PC-3 (cell line): ENCODE data around the gene ADCY5. TPM values are rescaled to one million over a fixed set of nuclear protein-coding genes. Genes with fewer than 3 reads are reported as not detected.

Experiments
- ATAC-seq: fragments of 200-7000 bp; cut with Tn5 transposase; 2 replicates; pipeline ENCODE4 v1.9.1; 2020; ENCODE audit warnings: mild to moderate bottlenecking, moderate library complexity
- BruUV-seq: library from RNA; stranded (reverse); fragments of 400-500 nt; replicated peaks from 2 replicates; lab custom pipeline; 2021; lab: Mats Ljungman, UMichigan
- CTCF ChIA-PET: fragments of 300-600 bp; sonication (Branson Sonifier 250); formaldehyde crosslinking; loops from one replicate; lab custom pipeline; 2022; ENCODE audit warnings: antibody characterized with exemption; lab: Charles Lee
- POLR2A ChIA-PET: fragments of 300-600 bp; sonication (Branson Sonifier 250); formaldehyde crosslinking; loops from one replicate; lab custom pipeline; 2022; ENCODE audit warnings: antibody characterized with exemption; ENCODE audit not compliant: unreplicated experiment; lab: Charles Lee
- DNase-seq: peaks from one replicate; pipeline ENCODE4 v3.0.0-alpha.2; 2015
- H2AFZ ChIP-seq: fragments of 300-600 bp; sonication (generic); 2 replicates; pipeline ENCODE4 v1.6.0; 2016; ENCODE audit warnings: antibody characterized with exemption, low read length
- H3F3A ChIP-seq: fragments of 300-600 bp; sonication (generic); one replicate; pipeline ENCODE4 v1.6.0; 2017; ENCODE audit warnings: antibody characterized with exemption, low read length, control low read depth, mild to moderate bottlenecking; ENCODE audit not compliant: unreplicated experiment
- H3K27ac ChIP-seq: fragments of 300-600 bp; sonication (generic); 2 replicates; pipeline ENCODE4 v1.5.1; 2016; ENCODE audit warnings: mild to moderate bottlenecking, low read length
- H3K27me3 ChIP-seq: fragments of 300-600 bp; sonication (generic); 2 replicates; pipeline ENCODE4 v1.6.1; 2016; ENCODE audit warnings: low read length, mixed read lengths
- H3K36me3 ChIP-seq: fragments of 300-600 bp; sonication (generic); 2 replicates; pipeline ENCODE4 v1.6.1; 2016; ENCODE audit warnings: low read depth, mixed run types, low read length, mixed read lengths
- H3K4me1 ChIP-seq: fragments of 300-600 bp; sonication (generic); 2 replicates; pipeline ENCODE4 v1.5.1; 2016; ENCODE audit warnings: low read length; ENCODE audit not compliant: insufficient read depth
- H3K4me2 ChIP-seq: fragments of 300-600 bp; sonication (generic); 2 replicates; pipeline ENCODE4 v1.6.0; 2016; ENCODE audit warnings: low read length
- H3K4me3 ChIP-seq: fragments of 300-600 bp; sonication (generic); 2 replicates; pipeline ENCODE4 v1.5.1; 2016; ENCODE audit warnings: mild to moderate bottlenecking, low read length, mixed read lengths
- H3K79me2 ChIP-seq: fragments of 300-600 bp; sonication (generic); 2 replicates; pipeline ENCODE4 v1.6.1; 2017; ENCODE audit warnings: low read length, mixed read lengths
- H3K9ac ChIP-seq: fragments of 300-600 bp; sonication (generic); 2 replicates; pipeline ENCODE4 v1.6.0; 2016; ENCODE audit warnings: mild to moderate bottlenecking, low read length
- H3K9me2 ChIP-seq: fragments of 300-600 bp; sonication (generic); replicated peaks from 2 replicates; pipeline ENCODE4 v1.6.1; 2016; ENCODE audit warnings: mixed run types, low read length, mixed read lengths
- H3K9me3 ChIP-seq: fragments of 300-600 bp; sonication (generic); 2 replicates; pipeline ENCODE4 v1.6.1; 2016; ENCODE audit warnings: low read length, mixed read lengths
- H4K20me1 ChIP-seq: fragments of 300-600 bp; sonication (generic); 2 replicates; pipeline ENCODE4 v1.6.1; 2016; ENCODE audit warnings: low read length, mixed read lengths
- EZH2 ChIP-seq: fragments of 300-600 bp; sonication (generic); IDR thresholded peaks from one replicate; pipeline ENCODE4 v1.6.1; 2017; ENCODE audit warnings: antibody characterized with exemption, mild to moderate bottlenecking, low read length; ENCODE audit not compliant: unreplicated experiment
- EZH2phosphoT487 ChIP-seq: fragments of 300-600 bp; sonication (generic); IDR thresholded peaks from 2 replicates; pipeline ENCODE4 v1.6.1; 2018; ENCODE audit warnings: mild to moderate bottlenecking, antibody characterized with exemption, low read length, borderline replicate concordance
- intact Hi-C: fragments of 100-400 bp; cut with micrococcal nuclease; formaldehyde crosslinking; loops from 2 replicates; pipeline ENCODE4 v1.9.0; 2023
- total RNA-seq: library from RNA; depleted of rRNA; stranded (reverse); fragments of >200 nt; gene quantifications from 2 replicates; pipeline ENCODE4 v1.2.3, GENCODE V29; 2014
- TF ChIP-seq, protein P1 (sequence below): fragments of 300-600 bp; sonication (generic); conservative IDR thresholded peaks from 2 replicates; pipeline ENCODE4 v1.5.1; 2017; ENCODE audit warnings: antibody characterized with exemption, low read depth, mild to moderate bottlenecking, low read length

ADCY5 gene
- total RNA-seq, 1 experiment from 2014 or later = not detected

DNA sequence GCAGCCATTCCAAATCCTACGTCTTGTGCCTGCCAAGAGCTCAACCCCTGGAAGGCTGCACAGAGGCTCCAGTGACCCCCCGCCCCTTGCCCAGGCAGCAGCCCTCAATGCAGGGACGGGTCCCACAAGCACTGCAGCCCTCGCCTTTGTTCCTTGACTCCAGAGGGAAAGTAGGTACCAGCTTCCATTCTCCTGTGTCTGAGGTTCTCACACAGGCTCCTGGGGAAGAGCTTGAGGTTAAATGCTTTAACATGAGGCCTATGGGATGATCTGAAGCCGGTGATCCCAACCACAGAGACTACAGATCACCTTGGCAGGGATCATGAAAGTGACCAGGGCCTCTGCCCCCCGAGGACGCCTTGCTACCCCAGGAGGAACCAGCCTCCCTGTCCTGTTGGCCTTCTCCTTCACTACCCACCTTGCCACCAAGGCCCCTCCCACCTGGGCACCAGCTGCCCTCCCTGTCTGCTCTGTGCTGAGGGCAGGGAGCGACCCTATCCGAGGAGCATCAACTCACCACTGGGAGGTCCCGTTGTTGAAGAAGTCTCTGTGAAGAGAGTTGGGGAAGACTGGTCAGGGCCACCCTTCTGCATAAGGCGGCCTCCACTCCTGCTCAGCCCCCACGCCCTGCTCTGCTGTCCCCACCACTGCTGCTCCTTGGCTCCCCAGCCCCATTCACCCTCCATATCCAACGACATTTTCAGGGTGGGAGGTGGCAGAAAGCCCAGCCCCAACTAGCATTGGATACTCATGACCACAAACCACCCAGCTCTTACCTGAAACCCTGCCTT lies 151.9 kb downstream of the ADCY5 start:
- POLR2A ChIA-PET = interaction anchor here (0.6 kb wide), 1 partner anchor 12 kb away, joined by 4 read pairs; no protein-coding TSS in a partner anchor

DNA sequence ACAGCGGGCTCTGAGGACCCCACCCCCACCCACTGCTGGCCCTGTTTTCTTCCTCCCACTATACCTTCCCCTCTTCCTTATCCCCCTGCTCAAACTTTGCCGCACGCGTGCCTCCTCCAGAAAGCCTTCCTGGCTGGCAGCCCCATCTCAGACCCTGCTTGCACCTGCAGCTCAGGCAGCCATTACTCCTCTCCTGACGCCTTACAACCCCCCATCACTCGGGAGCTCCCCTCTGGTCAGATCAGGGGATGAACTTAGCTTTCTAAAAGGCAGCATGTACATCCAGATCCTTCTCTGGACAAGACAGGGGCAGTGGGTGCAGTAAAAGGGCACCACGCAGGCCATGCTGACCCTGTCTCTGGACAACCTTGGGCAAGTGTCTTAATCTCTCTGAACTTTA lies 152.6 kb downstream of the ADCY5 start:
- Histone ChIP-seq H3K9ac (no peak overlapping the region), H2AFZ (no peak overlapping the region), H3K4me3 (no peak overlapping the region), H3F3A (no peaks in the 10 kb centered on the region), H3K4me2 (no peak overlapping the region), H3K27ac (no peak overlapping the region), H3K9me3 (no peaks in the 10 kb centered on the region), H3K9me2 (no peaks in the 10 kb centered on the region), H3K4me1 (0 out of 2 replicates have a peak, but pooled peaks cover 6% of the 10 kb centered on the region), H3K27me3 (peaks cover 43% of the 10 kb centered on the region), H3K36me3 (no peaks in the 10 kb centered on the region), H3K79me2 (no peaks in the 10 kb centered on the region), H4K20me1 (no peaks in the 10 kb centered on the region)
- intact Hi-C loops = no loop called here
- no peak for ATAC-seq
- POLR2A ChIA-PET = no interaction called here
- TF ChIP-seq EZH2 = no peak
- no peak for TF ChIP-seq EZH2phosphoT487
- TF ChIP-seq, protein P1, sequence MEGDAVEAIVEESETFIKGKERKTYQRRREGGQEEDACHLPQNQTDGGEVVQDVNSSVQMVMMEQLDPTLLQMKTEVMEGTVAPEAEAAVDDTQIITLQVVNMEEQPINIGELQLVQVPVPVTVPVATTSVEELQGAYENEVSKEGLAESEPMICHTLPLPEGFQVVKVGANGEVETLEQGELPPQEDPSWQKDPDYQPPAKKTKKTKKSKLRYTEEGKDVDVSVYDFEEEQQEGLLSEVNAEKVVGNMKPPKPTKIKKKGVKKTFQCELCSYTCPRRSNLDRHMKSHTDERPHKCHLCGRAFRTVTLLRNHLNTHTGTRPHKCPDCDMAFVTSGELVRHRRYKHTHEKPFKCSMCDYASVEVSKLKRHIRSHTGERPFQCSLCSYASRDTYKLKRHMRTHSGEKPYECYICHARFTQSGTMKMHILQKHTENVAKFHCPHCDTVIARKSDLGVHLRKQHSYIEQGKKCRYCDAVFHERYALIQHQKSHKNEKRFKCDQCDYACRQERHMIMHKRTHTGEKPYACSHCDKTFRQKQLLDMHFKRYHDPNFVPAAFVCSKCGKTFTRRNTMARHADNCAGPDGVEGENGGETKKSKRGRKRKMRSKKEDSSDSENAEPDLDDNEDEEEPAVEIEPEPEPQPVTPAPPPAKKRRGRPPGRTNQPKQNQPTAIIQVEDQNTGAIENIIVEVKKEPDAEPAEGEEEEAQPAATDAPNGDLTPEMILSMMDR = no peak; the same call in 1 of the 2 replicates
- no peak for DNase-seq
- CTCF ChIA-PET = no interaction called here
- BruUV-seq = no TSS peak

More for the DNA sequence above, 151.9 kb downstream of the ADCY5 start:
- BruUV-seq = no TSS peak
- Histone ChIP-seq H3K9ac (no peak overlapping the region), H3F3A (no peaks in the 10 kb centered on the region), H3K4me2 (no peak overlapping the region), H3K9me2 (no peaks in the 10 kb centered on the region), H3K9me3 (no peaks in the 10 kb centered on the region), H3K36me3 (no peaks in the 10 kb centered on the region), H3K4me1 (0 out of 2 replicates have a peak, but pooled peaks cover 6% of the 10 kb centered on the region), H2AFZ (no peak overlapping the region), H3K79me2 (no peaks in the 10 kb centered on the region), H3K27me3 (peaks cover 35% of the 10 kb centered on the region), H3K4me3 (no peak overlapping the region), H4K20me1 (no peaks in the 10 kb centered on the region), H3K27ac (no peak overlapping the region)
- no peak for TF ChIP-seq EZH2phosphoT487
- TF ChIP-seq, protein P1 = no peak
- no peak for TF ChIP-seq EZH2
- DNase-seq = no peak
- CTCF ChIA-PET = interaction anchor here (0.6 kb wide), 1 partner anchor 269 kb away, joined by 3 read pairs; no protein-coding TSS in a partner anchor
- no peak for ATAC-seq
- intact Hi-C loops = no loop called here

DNA sequence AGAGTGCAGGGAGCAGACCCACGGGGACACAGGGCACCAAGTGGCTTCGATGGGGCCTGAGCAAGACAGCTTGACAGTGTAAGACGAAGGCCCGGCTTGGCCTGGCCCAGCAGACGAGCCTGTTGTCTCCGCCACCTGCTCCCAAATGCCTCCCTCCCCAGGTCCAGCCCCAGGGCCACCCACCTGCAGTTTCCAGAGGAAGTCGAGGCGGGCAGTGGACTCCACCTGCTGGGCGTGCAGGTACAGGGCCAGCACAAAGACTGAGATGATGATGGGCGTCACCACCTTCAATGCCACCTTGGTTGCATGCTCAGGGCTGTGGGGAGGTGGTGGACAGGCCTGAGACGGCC lies 153.0 kb downstream of the ADCY5 start:
- no peaks in the 10 kb centered on the region for H3K36me3 ChIP-seq
- no peak overlapping the region for H3K4me2 ChIP-seq
- H3K9me2 ChIP-seq = no peaks in the 10 kb centered on the region
- no peak overlapping the region for H3K27ac ChIP-seq
- H3K9ac ChIP-seq = no peak overlapping the region
- no peak overlapping the region for H3K4me3 ChIP-seq
- ChIA-PET POLR2A (no interaction called here), CTCF (no interaction called here)
- intact Hi-C loops = no loop called here
- H3F3A ChIP-seq = no peaks in the 10 kb centered on the region
- no peak for ATAC-seq
- H3K79me2 ChIP-seq = no peaks in the 10 kb centered on the region
- no peaks in the 10 kb centered on the region for H4K20me1 ChIP-seq
- H3K9me3 ChIP-seq = no peaks in the 10 kb centered on the region
- H3K4me1 ChIP-seq = 0 out of 2 replicates have a peak, but pooled peaks cover 6% of the 10 kb centered on the region
- H3K27me3 ChIP-seq = peaks cover 47% of the 10 kb centered on the region
- H2AFZ ChIP-seq = no peak overlapping the region
- TF ChIP-seq, protein P1 = peak; percentile 20; the same call in 1 of the 2 replicates
- TF ChIP-seq EZH2phosphoT487 = no peak
- DNase-seq = no peak
- BruUV-seq = no TSS peak
